ENCODE results near the gene EMID1. TPM values are rescaled to one million over a fixed set of nuclear protein-coding genes. Genes with fewer than 3 reads are reported as not detected.

EMID1 gene
- total and polyA plus RNA-seq, 12 donors: 0.22 to 1.1 (median 0.41) TPM; not detected in 1

GRCh38 chr22:29184849-29185490 lies 20.7 kb upstream of the EMID1 start:
- H3K4me1 ChIP-seq: no peaks in the 10 kb centered on the region
- H3K36me3 ChIP-seq: no peaks in the 10 kb centered on the region
- H3K27me3 ChIP-seq: no peaks in the 10 kb centered on the region
- no peak overlapping the region for H3K27ac ChIP-seq
- ATAC-seq (no peak), DNase-seq (no peak)
- TF ChIP-seq CTCF (IDR thresholded peaks at IDR 0.05): no peak
- intact Hi-C loops (cut with DNase I): no loop called here
- 79 to 80% methylated on average over 12 of the region's 12 CpGs for WGBS, 2 donors
- H3K9me3 ChIP-seq: peaks cover 0 to 4% (median 0%) of the 10 kb centered on the region in 11 donors
- H3K4me3 ChIP-seq: no peak overlapping the region

GRCh38 chr22:29186302-29186701 lies 19.4 kb upstream of the EMID1 start:
- WGBS, 2 donors: 100% methylated on average over 1 of the region's 1 CpG
- no peaks in the 10 kb centered on the region for H3K36me3 ChIP-seq
- intact Hi-C loops (cut with DNase I): no loop called here
- H3K4me1 ChIP-seq: no peaks in the 10 kb centered on the region
- TF ChIP-seq CTCF (IDR thresholded peaks at IDR 0.05): no peak
- no peak overlapping the region for H3K4me3 ChIP-seq
- no peak for ATAC-seq
- no peaks in the 10 kb centered on the region for H3K9me3 ChIP-seq
- DNase-seq: no peak
- H3K27ac ChIP-seq: no peak overlapping the region
- no peaks in the 10 kb centered on the region for H3K27me3 ChIP-seq

- DNase-seq: no peak
- H3K27ac ChIP-seq: no peak overlapping the region
- no peaks in the 10 kb centered on the region for H3K9me3 ChIP-seq
- H3K4me3 ChIP-seq: no peak overlapping the region
- no peak for ATAC-seq
- H3K36me3 ChIP-seq: no peaks in the 10 kb centered on the region
- intact Hi-C loops (cut with DNase I): no loop called here
- no peaks in the 10 kb centered on the region for H3K27me3 ChIP-seq
- H3K4me1 ChIP-seq: no peaks in the 10 kb centered on the region
- WGBS, 2 donors: 88 to 91% methylated on average over 7 of the region's 7 CpGs
- no peak for TF ChIP-seq CTCF (IDR thresholded peaks at IDR 0.05)
Observed at GRCh38 chr22:29187831-29188230, 17.9 kb upstream of the EMID1 start.

- no peak for DNase-seq
- H3K27me3 ChIP-seq: no peaks in the 10 kb centered on the region
Observed at GRCh38 chr22:29190051-29190450, 15.6 kb upstream of the EMID1 start.

More at GRCh38 chr22:29190051-29190450, 15.6 kb upstream of the EMID1 start:
- Histone ChIP-seq H3K27ac (no peak overlapping the region), H3K4me3 (no peak overlapping the region), H3K4me1 (peaks cover 0 to under 1% (median 0%) of the 10 kb centered on the region in 9 donors), H3K9me3 (peaks cover 0 to 9% (median 0%) of the 10 kb centered on the region in 11 donors), H3K36me3 (no peaks in the 10 kb centered on the region)
- WGBS, 2 donors: 79 to 85% methylated on average over 8 of the region's 8 CpGs
- no peak for ATAC-seq
- no peak for TF ChIP-seq CTCF (IDR thresholded peaks at IDR 0.05)
- intact Hi-C loops (cut with DNase I): no loop called here
